Parathyroid adenoma (tissue), 2 donors: ENCODE results near the gene CHST3.

Experiments
- H2AFZ ChIP-seq: fragments of 300-600 bp; sonication (generic); one replicate; pipeline ENCODE4 v1.7.0; 2017; ENCODE audit warnings: antibody characterized with exemption, mild to moderate bottlenecking
- H3K27ac ChIP-seq: fragments of 300-600 bp; sonication (generic); one replicate; pipeline ENCODE4 v1.7.0; 2017
- H3K27me3 ChIP-seq: fragments of 300-600 bp; sonication (generic); one replicate; pipeline ENCODE4 v1.7.0; 2017; ENCODE audit warnings: low read length; ENCODE audit not compliant: control insufficient read depth, insufficient read depth
- H3K36me3 ChIP-seq: fragments of 300-600 bp; sonication (generic); one replicate; pipeline ENCODE4 v1.7.0; 2017; ENCODE audit warnings: low read length; ENCODE audit not compliant: control insufficient read depth, insufficient read depth
- H3K4me1 ChIP-seq: fragments of 300-600 bp; sonication (generic); one replicate; pipeline ENCODE4 v1.7.0; 2017; ENCODE audit warnings: control low read depth
- H3K4me2 ChIP-seq: fragments of 300-600 bp; sonication (generic); one replicate; pipeline ENCODE4 v1.7.0; 2017; ENCODE audit warnings: low read length
- H3K4me3 ChIP-seq: fragments of 300-600 bp; sonication (generic); one replicate; pipeline ENCODE4 v1.7.0; 2017; ENCODE audit warnings: low read depth, low read length
- H3K79me2 ChIP-seq: fragments of 300-600 bp; sonication (generic); one replicate; pipeline ENCODE4 v1.7.0; 2017; ENCODE audit warnings: control low read depth
- H3K9ac ChIP-seq: fragments of 300-600 bp; sonication (generic); one replicate; pipeline ENCODE4 v1.7.0; 2017; ENCODE audit warnings: mild to moderate bottlenecking
- H3K9me3 ChIP-seq: fragments of 300-600 bp; sonication (generic); one replicate; pipeline ENCODE4 v1.7.0; 2017; ENCODE audit warnings: low read length; ENCODE audit not compliant: control insufficient read depth
- TF ChIP-seq, protein P1 (sequence below): fragments of 300-600 bp; sonication (generic); IDR thresholded peaks from one replicate; pipeline ENCODE4 v1.7.0; 2017; ENCODE audit warnings: antibody characterized with exemption, mild to moderate bottlenecking
- donor health status: primary hyperparathyroidism.

Gene CHST3

GRCh38 chr10:72034761-72035160 lies 70.6 kb downstream of the CHST3 start:
- TF ChIP-seq, protein P1, sequence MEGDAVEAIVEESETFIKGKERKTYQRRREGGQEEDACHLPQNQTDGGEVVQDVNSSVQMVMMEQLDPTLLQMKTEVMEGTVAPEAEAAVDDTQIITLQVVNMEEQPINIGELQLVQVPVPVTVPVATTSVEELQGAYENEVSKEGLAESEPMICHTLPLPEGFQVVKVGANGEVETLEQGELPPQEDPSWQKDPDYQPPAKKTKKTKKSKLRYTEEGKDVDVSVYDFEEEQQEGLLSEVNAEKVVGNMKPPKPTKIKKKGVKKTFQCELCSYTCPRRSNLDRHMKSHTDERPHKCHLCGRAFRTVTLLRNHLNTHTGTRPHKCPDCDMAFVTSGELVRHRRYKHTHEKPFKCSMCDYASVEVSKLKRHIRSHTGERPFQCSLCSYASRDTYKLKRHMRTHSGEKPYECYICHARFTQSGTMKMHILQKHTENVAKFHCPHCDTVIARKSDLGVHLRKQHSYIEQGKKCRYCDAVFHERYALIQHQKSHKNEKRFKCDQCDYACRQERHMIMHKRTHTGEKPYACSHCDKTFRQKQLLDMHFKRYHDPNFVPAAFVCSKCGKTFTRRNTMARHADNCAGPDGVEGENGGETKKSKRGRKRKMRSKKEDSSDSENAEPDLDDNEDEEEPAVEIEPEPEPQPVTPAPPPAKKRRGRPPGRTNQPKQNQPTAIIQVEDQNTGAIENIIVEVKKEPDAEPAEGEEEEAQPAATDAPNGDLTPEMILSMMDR = no peak
- Histone ChIP-seq H3K36me3 (no peaks in the 10 kb centered on the region), H3K9ac (no peak overlapping the region), H3K27me3 (no peaks in the 10 kb centered on the region), H3K4me3 (no peak overlapping the region), H3K27ac (no peak overlapping the region), H3K4me2 (no peak overlapping the region), H3K9me3 (no peaks in the 10 kb centered on the region), H3K79me2 (no peaks in the 10 kb centered on the region), H3K4me1 (no peaks in the 10 kb centered on the region), H2AFZ (no peak overlapping the region)

DNA sequence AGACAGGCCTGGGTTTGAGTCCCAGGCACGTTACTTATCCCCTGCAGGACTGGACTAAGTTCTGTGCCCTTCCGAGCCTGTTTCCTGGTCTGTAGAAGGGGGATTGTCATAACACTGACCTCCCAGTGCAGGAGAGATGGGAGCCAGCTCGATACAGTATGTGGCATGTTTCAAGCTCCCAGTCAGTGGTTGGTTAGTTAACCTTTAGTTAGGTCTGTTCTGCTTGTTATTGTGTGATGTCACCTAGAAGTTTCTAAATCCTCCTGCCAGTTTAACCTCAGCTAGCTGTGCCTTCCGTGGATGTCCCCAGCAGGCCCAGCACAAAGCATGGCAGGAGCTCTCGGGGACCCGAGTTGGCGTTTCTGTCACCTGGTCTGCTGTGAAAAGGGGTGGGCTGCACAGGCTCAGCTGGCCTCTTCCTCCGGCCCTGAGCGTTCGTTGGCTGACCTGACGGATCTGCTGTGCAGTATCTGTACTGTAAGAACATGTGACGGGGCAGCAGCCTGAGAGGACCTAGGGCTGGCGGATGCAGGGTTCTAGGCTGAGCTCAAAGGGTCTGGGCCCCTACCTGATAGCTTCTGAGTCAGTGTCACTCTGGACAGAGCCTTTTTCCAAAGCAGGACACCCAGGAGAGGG lies 71.2 kb downstream of the CHST3 start:
- Histone ChIP-seq H2AFZ (no peak overlapping the region), H3K79me2 (no peaks in the 10 kb centered on the region), H3K4me1 (no peaks in the 10 kb centered on the region), H3K27me3 (no peaks in the 10 kb centered on the region), H3K4me2 (no peak overlapping the region), H3K9ac (no peak overlapping the region), H3K36me3 (no peaks in the 10 kb centered on the region), H3K27ac (no peak overlapping the region), H3K9me3 (no peaks in the 10 kb centered on the region), H3K4me3 (no peak overlapping the region)
- TF ChIP-seq, protein P1 = no peak

DNA sequence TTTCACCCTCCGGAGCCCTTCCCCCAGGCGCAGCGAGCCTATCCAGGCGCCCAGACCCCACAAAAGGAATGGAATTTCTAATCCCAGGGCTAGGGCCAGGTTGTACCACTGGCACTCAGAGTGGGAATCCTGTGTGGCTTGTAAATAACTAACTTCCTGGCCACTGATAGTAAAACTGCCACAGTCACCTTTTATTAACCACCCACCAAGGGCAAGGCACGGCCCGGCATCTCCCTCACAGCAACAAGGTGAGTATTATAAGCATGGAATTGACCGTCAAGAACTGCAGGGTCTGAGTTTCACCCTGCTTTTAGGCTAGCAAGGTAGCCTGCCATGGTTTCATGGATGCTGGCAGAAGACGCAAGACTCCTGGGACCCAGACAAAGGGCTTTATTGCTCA lies 73.1 kb downstream of the CHST3 start:
- no peak overlapping the region for H3K4me2 ChIP-seq
- no peaks in the 10 kb centered on the region for H3K79me2 ChIP-seq
- no peaks in the 10 kb centered on the region for H3K36me3 ChIP-seq
- H3K27ac ChIP-seq = no peak overlapping the region
- H3K4me1 ChIP-seq = no peaks in the 10 kb centered on the region
- TF ChIP-seq, protein P1 = no peak
- H3K9me3 ChIP-seq = no peaks in the 10 kb centered on the region
- no peak overlapping the region for H3K9ac ChIP-seq
- no peak overlapping the region for H2AFZ ChIP-seq
- no peak overlapping the region for H3K4me3 ChIP-seq
- H3K27me3 ChIP-seq = no peaks in the 10 kb centered on the region

- Histone ChIP-seq H3K27ac (no peak overlapping the region), H3K36me3 (no peaks in the 10 kb centered on the region), H3K9me3 (no peaks in the 10 kb centered on the region), H3K4me2 (no peak overlapping the region), H3K27me3 (no peaks in the 10 kb centered on the region), H2AFZ (no peak overlapping the region), H3K4me1 (no peaks in the 10 kb centered on the region), H3K4me3 (no peak overlapping the region), H3K9ac (no peak overlapping the region), H3K79me2 (no peaks in the 10 kb centered on the region)
- TF ChIP-seq, protein P1 = no peak
These were observed 73.6 kb downstream of the CHST3 start for GRCh38 chr10:72037811-72038210.

- no peaks in the 10 kb centered on the region for H3K27me3 ChIP-seq
- H3K36me3 ChIP-seq = no peaks in the 10 kb centered on the region
- no peak overlapping the region for H2AFZ ChIP-seq
These were observed 74.3 kb downstream of the CHST3 start for GRCh38 chr10:72038458-72039001.

More at GRCh38 chr10:72038458-72039001, 74.3 kb downstream of the CHST3 start:
- no peaks in the 10 kb centered on the region for H3K9me3 ChIP-seq
- H3K4me2 ChIP-seq = no peak overlapping the region
- H3K79me2 ChIP-seq = no peaks in the 10 kb centered on the region
- TF ChIP-seq, protein P1 = no peak
- H3K27ac ChIP-seq = no peak overlapping the region
- no peaks in the 10 kb centered on the region for H3K4me1 ChIP-seq
- no peak overlapping the region for H3K9ac ChIP-seq
- no peak overlapping the region for H3K4me3 ChIP-seq
